Ishikawa (cell line): ENCODE results near the gene VPS51.
A peak's percentile ranks its signal among the peaks of the same experiment; 100 is the strongest.

Experiments
- CEBPB ChIP-seq: IDR thresholded peaks from 2 replicates; pipeline ENCODE4 v1.6.1; 2012
- CREB1 ChIP-seq: IDR thresholded peaks from 2 replicates; pipeline ENCODE4 v1.6.1; 2012; ENCODE audit warnings: low read depth
- EGR1 ChIP-seq: IDR thresholded peaks from 2 replicates; pipeline ENCODE4 v1.6.1; 2012
- EP300 ChIP-seq: IDR thresholded peaks from 2 replicates; pipeline ENCODE4 v1.6.1; 2012; ENCODE audit warnings: borderline replicate concordance
- FOXM1 ChIP-seq: IDR thresholded peaks from 2 replicates; pipeline ENCODE4 v1.6.1; 2012; ENCODE audit warnings: low read depth, borderline replicate concordance
- MAX ChIP-seq: IDR thresholded peaks from 2 replicates; pipeline ENCODE4 v1.6.1; 2012
- NFIC ChIP-seq: IDR thresholded peaks from 2 replicates; pipeline ENCODE4 v1.6.1; 2012
- RAD21 ChIP-seq: IDR thresholded peaks from 2 replicates; pipeline ENCODE4 v1.6.1; 2012; ENCODE audit warnings: low read depth
- REST ChIP-seq: IDR thresholded peaks from 2 replicates; pipeline ENCODE4 v1.6.1; 2012; ENCODE audit warnings: low read depth, mild to moderate bottlenecking
- TAF1 ChIP-seq: IDR thresholded peaks from 2 replicates; pipeline ENCODE4 v1.6.1; 2012; ENCODE audit warnings: low read depth, mild to moderate bottlenecking
- TCF12 ChIP-seq: IDR thresholded peaks from 2 replicates; pipeline ENCODE4 v1.6.1; 2012; ENCODE audit warnings: low read depth
- TEAD4 ChIP-seq: IDR thresholded peaks from 2 replicates; pipeline ENCODE4 v1.6.1; 2012
- YY1 ChIP-seq: IDR thresholded peaks from 2 replicates; pipeline ENCODE4 v1.6.1; 2012; ENCODE audit warnings: low read depth
- ZBTB7A ChIP-seq: IDR thresholded peaks from 2 replicates; pipeline ENCODE4 v1.6.1; 2012; ENCODE audit warnings: low read depth
- TF ChIP-seq, protein P1 (sequence below): IDR thresholded peaks from 2 replicates; pipeline ENCODE4 v1.6.1; 2012

VPS51 gene

DNA sequence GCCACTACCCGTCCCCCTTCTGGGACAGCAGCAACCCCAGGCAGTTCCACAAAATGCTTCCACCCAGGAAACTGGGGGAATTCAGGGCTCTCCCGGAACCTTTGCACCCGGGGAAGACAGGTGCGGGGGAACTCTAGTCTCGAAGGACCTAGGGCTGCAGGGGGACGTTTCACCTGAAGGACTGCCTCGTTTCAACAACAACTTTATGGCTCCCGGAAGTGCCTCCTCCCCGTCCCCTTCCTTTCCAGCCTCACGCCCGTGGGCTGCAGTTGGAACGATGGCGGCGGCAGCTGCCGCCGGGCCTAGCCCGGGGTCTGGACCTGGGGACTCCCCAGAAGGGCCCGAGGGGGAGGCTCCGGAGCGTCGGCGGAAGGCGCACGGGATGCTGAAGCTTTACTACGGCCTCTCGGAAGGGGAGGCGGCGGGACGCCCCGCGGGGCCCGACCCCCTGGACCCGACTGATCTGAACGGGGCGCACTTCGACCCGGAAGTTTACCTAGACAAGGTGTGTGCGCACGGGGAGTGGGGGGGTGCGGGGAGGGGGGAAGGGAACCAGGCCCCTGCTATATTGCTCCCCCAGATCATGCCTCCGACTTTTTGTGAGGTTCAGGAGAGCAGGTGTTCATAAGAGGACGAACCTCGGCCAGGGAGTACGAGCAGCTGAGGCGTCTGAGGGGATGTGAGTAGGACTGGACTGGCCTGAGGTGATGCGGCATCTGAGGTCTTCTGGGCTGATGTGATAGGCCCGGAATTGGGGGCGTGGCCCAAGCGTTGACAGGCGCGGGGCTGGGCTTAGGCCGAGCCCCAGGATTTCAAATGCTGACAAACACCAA lies at the start of gene VPS51:
Gene VPS51, plus strand, starts transcription at position 241 of the 833 bp plus-strand sequence. Its CDS starts 37 bp downstream, at position 278.
- TF ChIP-seq TEAD4: peak; percentile 37
- TF ChIP-seq CEBPB: peak; percentile 31; the same call in 1 of the 2 replicates
- TF ChIP-seq, protein P1, sequence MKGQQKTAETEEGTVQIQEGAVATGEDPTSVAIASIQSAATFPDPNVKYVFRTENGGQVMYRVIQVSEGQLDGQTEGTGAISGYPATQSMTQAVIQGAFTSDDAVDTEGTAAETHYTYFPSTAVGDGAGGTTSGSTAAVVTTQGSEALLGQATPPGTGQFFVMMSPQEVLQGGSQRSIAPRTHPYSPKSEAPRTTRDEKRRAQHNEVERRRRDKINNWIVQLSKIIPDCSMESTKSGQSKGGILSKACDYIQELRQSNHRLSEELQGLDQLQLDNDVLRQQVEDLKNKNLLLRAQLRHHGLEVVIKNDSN: peak; percentile 76
- TF ChIP-seq TAF1: peak; percentile 74
- peak; percentile 81 for TF ChIP-seq TCF12
- TF ChIP-seq NFIC: no peak
- peak; percentile 38; the same call in 1 of the 2 replicates for TF ChIP-seq EGR1
- TF ChIP-seq EP300: peak; percentile 46; the same call in 1 of the 2 replicates
- peak; percentile 24; the same call in 1 of the 2 replicates for TF ChIP-seq CREB1
- no peak for TF ChIP-seq REST
- TF ChIP-seq FOXM1: no peak
- TF ChIP-seq YY1: peak; percentile 89
- peak; percentile 88 for TF ChIP-seq MAX
- no peak for TF ChIP-seq RAD21
- TF ChIP-seq ZBTB7A: peak; percentile 64; the same call in 1 of the 2 replicates

- TF ChIP-seq RAD21 (no peak), CREB1 (no peak)
Observed at GRCh38 chr11:65047581-65048422, 48.2 kb upstream of the VPS51 start.

GRCh38 chr11:65051398-65051858 lies 44.6 kb upstream of the VPS51 start:
- TF ChIP-seq, protein P1: no peak
- TF ChIP-seq CEBPB (no peak), YY1 (no peak), TEAD4 (no peak), RAD21 (no peak), ZBTB7A (no peak), REST (no peak), FOXM1 (no peak), EGR1 (no peak), TCF12 (no peak), MAX (no peak), EP300 (no peak), CREB1 (no peak), TAF1 (no peak), NFIC (no peak)

GRCh38 chr11:65053827-65054508 lies 42.0 kb upstream of the VPS51 start:
- TF ChIP-seq YY1 (no peak), EP300 (no peak), NFIC (no peak), FOXM1 (no peak), RAD21 (no peak), REST (no peak), ZBTB7A (no peak), MAX (no peak)
